ENCODE data around the gene CEACAM7.

Gene CEACAM7

DNA sequence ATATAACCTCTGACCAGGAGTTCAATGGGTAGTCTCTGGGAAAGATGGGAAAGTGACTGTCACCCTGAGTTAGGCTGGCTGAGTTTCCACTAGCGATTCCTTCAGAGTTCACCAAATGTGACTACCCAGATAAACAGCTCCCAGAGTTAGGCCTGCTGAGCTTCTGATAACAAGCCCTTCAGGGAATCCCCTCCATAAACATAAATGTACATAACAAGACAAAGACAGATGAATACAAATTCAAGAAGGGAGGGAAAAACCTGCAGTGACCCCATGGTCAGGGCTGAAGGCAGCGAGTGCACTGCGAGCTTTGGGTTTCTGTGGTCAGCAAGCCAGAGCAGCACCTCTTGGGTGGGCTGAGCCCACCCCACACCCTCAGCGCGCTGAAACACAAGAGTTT, 35.8 kb downstream of the CEACAM7 start:
- no peak for DNase-seq

GRCh38 chr19:41649827-41650226, 38.2 kb downstream of the CEACAM7 start:
- DNase-seq: no peak

DNA sequence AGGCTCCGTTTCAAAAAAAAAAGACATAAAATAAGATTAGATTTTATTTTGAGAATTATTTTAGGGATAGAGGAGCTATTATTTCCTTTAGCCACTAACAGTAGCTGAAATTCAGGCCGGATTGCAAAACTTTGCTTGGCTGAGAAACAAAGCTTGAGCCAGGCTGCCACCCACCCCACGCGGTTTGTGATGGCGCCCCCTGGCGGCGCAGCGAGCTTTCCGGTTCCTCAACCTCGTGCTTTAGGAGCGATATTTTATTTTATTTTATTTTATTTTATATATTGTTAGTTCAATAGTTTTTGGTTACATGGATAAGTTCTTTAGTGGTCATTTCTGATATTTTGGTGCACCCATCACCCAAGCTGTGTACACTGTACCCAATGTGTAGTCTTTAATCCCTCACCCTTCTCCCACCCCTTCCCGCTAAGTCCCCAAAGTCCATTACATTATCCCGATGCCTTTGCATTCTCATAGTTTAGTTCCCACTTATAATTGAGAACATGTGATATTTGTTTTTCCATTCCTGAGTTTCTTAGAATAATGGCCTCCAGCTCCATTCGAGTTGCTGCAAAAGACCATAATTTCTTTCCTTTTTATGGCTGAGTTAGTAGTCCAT, 41.4 kb downstream of the CEACAM7 start:
- DNase-seq: peak; percentile 61 to 66

DNA sequence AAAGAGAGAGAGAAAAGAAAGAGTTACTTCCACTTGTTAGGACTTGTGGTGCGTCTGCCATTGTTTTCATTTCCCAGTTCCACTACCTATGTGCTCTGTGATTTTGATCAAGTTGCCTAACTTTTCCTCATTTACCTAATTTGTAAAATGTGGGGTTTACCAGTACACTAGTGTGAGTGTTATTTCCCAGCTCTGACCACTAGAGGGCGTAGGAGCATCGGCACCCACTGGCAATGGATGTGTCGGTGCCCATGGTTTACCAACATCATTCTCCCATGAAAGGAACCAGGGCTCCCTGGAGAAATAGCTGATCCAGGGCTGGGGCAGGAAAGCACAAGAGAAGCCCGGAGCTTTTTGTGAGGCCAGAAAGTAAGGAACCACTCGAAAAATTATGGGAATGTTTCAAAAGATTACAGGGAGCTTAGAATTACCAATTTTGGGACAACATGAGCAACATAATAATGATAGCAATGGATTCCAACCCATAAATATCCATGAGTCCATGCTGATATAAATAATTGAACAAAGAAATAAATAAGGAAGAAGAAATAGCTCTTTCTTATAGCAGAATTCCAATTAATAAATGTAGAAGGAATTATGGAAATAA, 46.1 kb downstream of the CEACAM7 start:
- DNase-seq: peak; percentile 76 to 78

- peak in 1 of 2 donors; percentile 49 for DNase-seq
These were observed 49.4 kb downstream of the CEACAM7 start for GRCh38 chr19:41638641-41639081.

- DNase-seq: peak; percentile 52 to 65
These were observed 50.6 kb downstream of the CEACAM7 start for GRCh38 chr19:41637484-41637883.

GRCh38 chr19:41627966-41628675, 59.9 kb downstream of the CEACAM7 start:
- DNase-seq: no peak

DNA sequence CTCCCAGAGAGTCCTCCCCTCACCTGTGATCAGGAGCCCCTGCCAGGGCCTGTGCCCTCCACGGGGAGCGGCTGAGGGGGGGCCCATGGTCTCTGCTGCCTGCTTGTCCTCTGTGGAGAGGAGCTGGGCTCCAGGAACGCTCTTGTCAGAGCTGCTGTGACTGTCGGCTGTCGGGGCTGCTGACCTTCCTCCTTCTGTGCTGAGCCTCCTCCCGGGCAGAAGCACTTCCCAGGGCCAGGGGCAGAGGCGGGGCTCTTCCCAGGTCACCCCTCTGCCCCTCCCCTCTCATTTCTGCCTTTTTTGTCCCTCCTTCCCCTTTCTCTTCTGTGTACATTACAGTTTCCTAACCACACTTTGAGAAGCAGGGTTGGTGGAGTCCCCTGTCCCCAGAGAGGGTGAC, 61.2 kb downstream of the CEACAM7 start, which contains the start of gene CEACAM4:
Gene CEACAM4 (minus strand): TSS at position 198 of the 400 bp plus-strand sequence. CDS start 111 bp downstream, at position 87.
- peak; percentile 68 to 81 for DNase-seq

DNA sequence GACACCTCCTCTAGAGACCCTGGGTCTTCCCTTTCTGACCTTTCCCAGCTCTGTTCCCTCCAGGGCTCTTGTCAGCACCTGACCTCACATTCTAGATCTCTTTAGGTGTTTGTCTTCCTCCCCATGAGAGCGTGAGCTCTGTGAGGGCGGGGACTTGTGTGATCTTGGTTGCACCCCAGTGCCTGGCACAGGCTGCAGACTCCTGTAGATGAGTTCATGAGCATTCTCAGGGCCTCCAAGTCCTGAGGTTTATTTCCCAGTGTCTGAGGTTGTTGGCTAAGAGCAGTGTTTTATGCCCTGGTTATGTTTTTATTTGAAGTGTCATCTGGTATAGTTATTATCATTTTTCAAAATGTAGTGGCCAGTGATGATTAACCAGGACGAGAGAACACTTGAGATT, 61.8 kb downstream of the CEACAM7 start:
- no peak for DNase-seq

- DNase-seq: no peak
These were observed 63.1 kb downstream of the CEACAM7 start for GRCh38 chr19:41624937-41625336.

DNA sequence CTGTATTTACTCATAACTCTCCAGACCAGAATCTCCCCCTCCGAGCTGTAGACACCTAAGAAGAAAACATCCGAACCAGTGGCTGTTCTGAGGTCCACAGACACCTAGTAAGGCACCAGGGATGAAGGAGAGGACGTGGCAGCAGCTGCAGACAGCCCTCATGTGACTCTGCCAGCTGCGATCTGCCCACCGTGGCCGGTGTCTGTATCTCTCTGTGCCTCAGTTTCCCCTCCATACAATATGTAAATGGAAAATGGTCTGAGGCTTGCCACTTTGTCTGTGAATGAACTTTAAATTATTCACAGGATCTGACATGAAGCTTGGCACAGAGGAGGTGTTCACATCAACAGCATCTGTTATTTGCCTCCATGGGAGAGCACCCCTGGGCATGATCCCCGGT, 63.6 kb downstream of the CEACAM7 start:
- no peak for DNase-seq

DNA sequence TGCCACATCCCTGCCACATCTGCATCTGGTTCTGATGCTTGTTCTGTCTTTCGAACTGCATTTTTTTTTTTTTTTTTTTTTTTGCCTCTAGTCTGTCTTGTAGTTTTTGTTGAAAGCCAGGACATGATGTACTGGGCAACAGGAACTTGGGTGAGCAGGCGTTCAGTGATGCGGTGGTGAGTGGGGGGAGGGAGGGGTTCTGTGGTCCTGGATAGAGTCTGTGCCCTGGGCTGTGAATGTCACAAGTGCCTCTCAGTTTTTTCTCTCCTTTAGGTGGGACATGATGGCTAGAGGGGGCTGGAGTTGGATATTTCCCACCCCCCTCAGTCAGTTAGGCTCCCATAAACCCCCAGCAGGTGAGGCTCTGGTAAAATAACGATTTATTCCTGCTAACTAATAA, 64.7 kb downstream of the CEACAM7 start:
- DNase-seq: no peak

Data from inflammatory macrophage (primary cell).